Ascending aorta (tissue), 2 donors: ENCODE measurements around the gene LRRC10. TPM values are rescaled to one million over a fixed set of nuclear protein-coding genes. Genes with fewer than 3 reads are reported as not detected.

Experiments
- DNase-seq, 2 donors: peaks; one replicate each; pipeline ENCODE4 v3.0.0-alpha.2; 2019; ENCODE audit warnings: low spot score in 2 of 2
- H3K27ac ChIP-seq, 2 donors: fragments of 200-600 bp; sonication (generic); one replicate each; pipeline ENCODE4 v1.5.1; 2016 to 2017; ENCODE audit warnings: mild to moderate bottlenecking in 1 of 2
- H3K27me3 ChIP-seq: fragments of 200-600 bp; sonication (generic); one replicate; pipeline ENCODE4 v1.5.1; 2017
- H3K36me3 ChIP-seq, 2 donors: fragments of 200-600 bp; sonication (generic); one replicate each; pipeline ENCODE4 v1.5.1; 2016
- H3K4me1 ChIP-seq, 2 donors: fragments of 200-600 bp; sonication (generic); one replicate each; pipeline ENCODE4 v1.5.1; 2016 to 2017; ENCODE audit warnings: mild to moderate bottlenecking in 1 of 2
- H3K4me3 ChIP-seq, 2 donors: fragments of 200-600 bp; sonication (generic); one replicate each; pipeline ENCODE4 v1.5.1; 2016 to 2017; ENCODE audit warnings: mild to moderate bottlenecking in 1 of 2
- H3K9me3 ChIP-seq, 2 donors: fragments of 200-600 bp; sonication (generic); one replicate each; pipeline ENCODE4 v1.5.1; 2016
- CTCF ChIP-seq, 3 experiments: fragments of 200-600 bp in 2 of 3; fragments of 450-650 bp in 1 of 3; sonication (generic) in 2 of 3; IDR thresholded peaks; one replicate each; pipeline ENCODE4 v1.5.1; 2016 to 2019; ENCODE audit warnings: antibody characterized with exemption in 3 of 3, mild to moderate bottlenecking in 1 of 3, moderate library complexity in 1 of 3
- intact Hi-C: fragments of 100-400 bp; cut with DNase I; formaldehyde crosslinking; loops from one replicate; pipeline ENCODE4 v1.15.1; 2023
- total RNA-seq: library from RNA; depleted of rRNA; stranded (reverse); fragments of >200 nt; gene quantifications from one replicate; pipeline ENCODE4 v1.1.0, GENCODE V29; 2016

The LRRC10 gene
- total RNA-seq, 1 donor from 2014 or later = not detected

- Histone ChIP-seq H3K4me1 (peaks cover 0 to 4% of the 10 kb centered on the region in 2 donors), H3K27me3 (no peaks in the 10 kb centered on the region), H3K27ac (no peak overlapping the region), H3K9me3 (no peaks in the 10 kb centered on the region), H3K4me3 (no peak overlapping the region), H3K36me3 (no peaks in the 10 kb centered on the region)
- intact Hi-C loops = no loop called here
- DNase-seq = no peak
- no peak for TF ChIP-seq CTCF (IDR thresholded peaks at IDR 0.05)
These were observed 43.0 kb upstream of the LRRC10 start for GRCh38 chr12:69653703-69654102.

- DNase-seq = no peak
- Histone ChIP-seq H3K9me3 (no peaks in the 10 kb centered on the region), H3K4me1 (peaks cover 0 to 4% of the 10 kb centered on the region in 2 donors), H3K4me3 (no peak overlapping the region), H3K36me3 (no peaks in the 10 kb centered on the region), H3K27me3 (no peaks in the 10 kb centered on the region), H3K27ac (no peak overlapping the region)
- no peak for TF ChIP-seq CTCF (IDR thresholded peaks at IDR 0.05)
- intact Hi-C loops = no loop called here
These were observed 41.2 kb upstream of the LRRC10 start for GRCh38 chr12:69651922-69652321.

- H3K4me3 ChIP-seq = no peak overlapping the region
- H3K27ac ChIP-seq = no peak overlapping the region
- H3K27me3 ChIP-seq = no peaks in the 10 kb centered on the region
- intact Hi-C loops = no loop called here
- no peak for DNase-seq
- H3K9me3 ChIP-seq = no peaks in the 10 kb centered on the region
- TF ChIP-seq CTCF (IDR thresholded peaks at IDR 0.05) = no peak
- no peaks in the 10 kb centered on the region for H3K4me1 ChIP-seq
- no peaks in the 10 kb centered on the region for H3K36me3 ChIP-seq
These were observed 38.8 kb upstream of the LRRC10 start for GRCh38 chr12:69649529-69649928.

GRCh38 chr12:69648476-69648875 lies 37.8 kb upstream of the LRRC10 start:
- DNase-seq = no peak
- intact Hi-C loops = no loop called here
- no peak overlapping the region for H3K4me3 ChIP-seq
- H3K4me1 ChIP-seq = no peaks in the 10 kb centered on the region
- TF ChIP-seq CTCF (IDR thresholded peaks at IDR 0.05) = no peak
- no peaks in the 10 kb centered on the region for H3K27me3 ChIP-seq
- no peaks in the 10 kb centered on the region for H3K36me3 ChIP-seq
- H3K9me3 ChIP-seq = no peaks in the 10 kb centered on the region
- H3K27ac ChIP-seq = no peak overlapping the region

- H3K36me3 ChIP-seq = no peaks in the 10 kb centered on the region
- H3K4me1 ChIP-seq = no peaks in the 10 kb centered on the region
- H3K27me3 ChIP-seq = no peaks in the 10 kb centered on the region
- H3K4me3 ChIP-seq = no peak overlapping the region
- DNase-seq = no peak
- no peak for TF ChIP-seq CTCF (IDR thresholded peaks at IDR 0.05)
- intact Hi-C loops = no loop called here
- H3K9me3 ChIP-seq = no peaks in the 10 kb centered on the region
- no peak overlapping the region for H3K27ac ChIP-seq
These were observed 36.5 kb upstream of the LRRC10 start for GRCh38 chr12:69647178-69647577.

- no peaks in the 10 kb centered on the region for H3K4me1 ChIP-seq
- H3K9me3 ChIP-seq = no peaks in the 10 kb centered on the region
- H3K36me3 ChIP-seq = no peaks in the 10 kb centered on the region
- TF ChIP-seq CTCF (IDR thresholded peaks at IDR 0.05) = no peak
- H3K27me3 ChIP-seq = no peaks in the 10 kb centered on the region
- no peak overlapping the region for H3K27ac ChIP-seq
- intact Hi-C loops = no loop called here
- no peak overlapping the region for H3K4me3 ChIP-seq
- no peak for DNase-seq
These were observed 34.3 kb upstream of the LRRC10 start for GRCh38 chr12:69645031-69645430.
